Spleen (tissue), 7 donors: ENCODE results near the gene PTPRT.

Experiments used
- POLR2A ChIP-seq, 3 donors: fragments of 450-650 bp; IDR thresholded peaks; one replicate each; pipeline ENCODE4 v1.5.1; 2017; ENCODE audit warnings: antibody characterized with exemption in 3 of 3, mild to moderate bottlenecking in 1 of 3
- POLR2AphosphoS5 ChIP-seq, 3 donors: sonication (generic); formaldehyde crosslinking; IDR thresholded peaks; one replicate each; pipeline ENCODE4 v1.5.1; 2017; ENCODE audit warnings: antibody characterized with exemption in 3 of 3
- TF ChIP-seq, protein P1 (sequence below), 11 experiments: fragments of 200-600 bp in 7 of 11; fragments of 450-650 bp in 4 of 11; sonication (generic) in 4 of 11; IDR thresholded peaks in 8 of 11; conservative IDR thresholded peaks in 3 of 11; 1 replicate in 7 of 11; 2 replicates in 4 of 11; pipeline versions ENCODE4 v1.4.0 to v1.8.0; 2016 to 2021; ENCODE audit warnings: antibody characterized with exemption in 11 of 11, inconsistent platforms in 4 of 11, mild to moderate bottlenecking in 1 of 11
- donor health status: DM: no; HTN: no; CAD: no; lungs with moderate emphysema.
- donor health status: DM: no; HTN: no; CAD: no.
- donor health status: DM: no; HTN: no; CAD: no.

DNA sequence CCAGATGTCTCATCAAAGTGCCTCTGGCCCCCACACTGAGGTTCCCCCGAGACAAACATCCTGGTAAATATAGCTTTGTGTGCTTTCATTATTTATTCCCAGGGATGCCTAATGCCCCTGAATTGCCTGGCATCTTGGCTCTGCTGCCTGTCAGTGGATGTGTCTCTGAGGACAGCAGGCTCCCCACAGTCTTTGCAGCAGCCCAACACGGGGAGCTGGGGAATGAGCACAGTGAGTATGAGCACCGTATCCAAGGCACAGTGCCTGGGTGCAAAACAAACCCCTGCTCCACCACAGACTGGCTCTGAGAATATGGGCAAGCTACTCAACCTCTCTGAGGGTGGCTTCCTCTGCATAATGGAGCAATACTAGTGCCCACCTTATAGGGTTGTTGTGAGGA lies 165.9 kb downstream of the PTPRT start:
- TF ChIP-seq, protein P1, sequence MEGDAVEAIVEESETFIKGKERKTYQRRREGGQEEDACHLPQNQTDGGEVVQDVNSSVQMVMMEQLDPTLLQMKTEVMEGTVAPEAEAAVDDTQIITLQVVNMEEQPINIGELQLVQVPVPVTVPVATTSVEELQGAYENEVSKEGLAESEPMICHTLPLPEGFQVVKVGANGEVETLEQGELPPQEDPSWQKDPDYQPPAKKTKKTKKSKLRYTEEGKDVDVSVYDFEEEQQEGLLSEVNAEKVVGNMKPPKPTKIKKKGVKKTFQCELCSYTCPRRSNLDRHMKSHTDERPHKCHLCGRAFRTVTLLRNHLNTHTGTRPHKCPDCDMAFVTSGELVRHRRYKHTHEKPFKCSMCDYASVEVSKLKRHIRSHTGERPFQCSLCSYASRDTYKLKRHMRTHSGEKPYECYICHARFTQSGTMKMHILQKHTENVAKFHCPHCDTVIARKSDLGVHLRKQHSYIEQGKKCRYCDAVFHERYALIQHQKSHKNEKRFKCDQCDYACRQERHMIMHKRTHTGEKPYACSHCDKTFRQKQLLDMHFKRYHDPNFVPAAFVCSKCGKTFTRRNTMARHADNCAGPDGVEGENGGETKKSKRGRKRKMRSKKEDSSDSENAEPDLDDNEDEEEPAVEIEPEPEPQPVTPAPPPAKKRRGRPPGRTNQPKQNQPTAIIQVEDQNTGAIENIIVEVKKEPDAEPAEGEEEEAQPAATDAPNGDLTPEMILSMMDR (IDR thresholded peaks at IDR 0.05 in 8 of 11, conservative IDR thresholded peaks at IDR 0.05 in 3 of 11): no peak
- TF ChIP-seq POLR2AphosphoS5 (IDR thresholded peaks at IDR 0.05) (no peak), POLR2A (IDR thresholded peaks at IDR 0.05) (no peak)
